Measurements from ENCODE around the gene RGCC.

The RGCC gene

DNA sequence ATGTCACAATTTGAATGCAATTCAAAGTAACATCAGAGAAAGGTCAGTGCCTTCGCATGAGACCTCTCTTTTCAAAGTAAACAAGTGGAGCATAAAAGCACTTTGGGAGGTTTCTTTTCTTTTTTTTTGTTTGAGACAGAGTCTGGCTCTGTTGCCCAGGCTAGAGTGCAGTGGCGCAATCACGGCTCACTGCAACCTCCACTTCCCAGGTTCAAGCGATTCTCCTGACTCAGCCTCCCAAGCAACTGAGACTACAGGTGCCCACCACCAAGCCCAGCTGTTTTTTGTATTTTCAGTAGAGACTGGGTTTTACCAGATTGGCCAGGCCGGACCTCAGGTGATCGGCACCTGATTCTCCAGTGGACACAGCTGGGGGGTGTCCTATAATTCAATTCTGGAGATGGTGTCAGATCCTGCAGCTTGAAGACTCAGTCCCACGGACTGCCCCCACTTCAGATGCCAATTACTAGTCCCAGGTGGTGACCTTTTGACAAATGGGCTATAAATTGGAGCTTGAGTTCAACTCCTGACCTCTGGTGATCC is 57.6 kb downstream of the RGCC start:
- no peak for DNase-seq (ENCODE audit: extremely low read depth in 1 of 2, low read depth in 1 of 2)

DNA sequence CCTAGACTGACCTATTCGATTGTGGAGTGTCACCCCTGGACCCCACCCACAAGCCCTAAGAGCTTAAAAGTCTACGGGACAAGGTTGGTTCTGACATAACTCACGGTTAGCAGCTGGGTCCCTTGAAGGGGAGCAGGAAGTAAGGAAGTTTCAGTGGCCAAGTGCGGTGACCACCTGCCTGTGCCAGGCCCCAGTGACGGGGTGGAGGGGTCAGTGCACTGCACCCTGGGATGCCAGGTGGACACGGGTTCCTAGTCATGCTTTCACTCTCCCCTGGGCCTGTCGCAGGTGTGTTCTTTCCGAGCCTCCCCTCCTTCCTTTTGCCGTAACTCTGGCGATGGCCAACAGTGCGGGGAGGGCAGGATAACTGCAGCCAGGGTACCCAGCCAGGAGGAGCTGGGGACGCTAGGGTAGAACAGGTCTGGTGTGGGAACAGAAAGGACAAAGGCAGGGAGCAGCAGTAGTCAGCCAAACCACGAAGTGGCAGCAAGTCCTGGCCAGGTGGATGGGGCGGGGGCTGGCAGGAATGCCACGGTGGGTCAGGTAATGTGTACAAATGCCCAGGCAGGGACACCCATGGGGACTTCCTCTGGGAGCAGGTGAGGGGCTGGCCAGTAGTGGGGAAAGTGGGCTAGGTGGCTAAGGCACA is 58.3 kb downstream of the RGCC start:
- no peak for DNase-seq (ENCODE audit: extremely low read depth in 1 of 2, low read depth in 1 of 2)

DNA sequence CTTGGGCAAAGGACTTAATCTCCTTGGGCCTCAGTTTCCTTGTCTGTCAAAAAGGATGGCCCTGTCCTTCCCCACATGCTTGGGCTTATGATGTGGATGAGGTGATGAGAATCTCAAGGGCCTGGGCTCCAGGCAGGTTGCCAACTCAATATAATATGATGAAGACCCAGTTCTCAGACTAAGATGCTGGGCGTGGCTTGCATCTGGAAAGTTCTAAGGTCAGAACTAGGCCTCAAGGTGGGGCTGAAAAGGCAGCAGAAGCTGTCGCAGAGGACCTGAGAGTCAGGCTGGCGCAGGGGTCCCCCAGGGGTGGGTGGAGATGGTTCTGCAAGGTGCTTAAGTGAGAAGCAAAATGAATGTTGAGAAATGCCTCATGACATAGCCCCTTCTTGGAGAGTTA is 58.8 kb downstream of the RGCC start:
- no peak for DNase-seq (ENCODE audit: extremely low read depth in 1 of 2, low read depth in 1 of 2)

DNA sequence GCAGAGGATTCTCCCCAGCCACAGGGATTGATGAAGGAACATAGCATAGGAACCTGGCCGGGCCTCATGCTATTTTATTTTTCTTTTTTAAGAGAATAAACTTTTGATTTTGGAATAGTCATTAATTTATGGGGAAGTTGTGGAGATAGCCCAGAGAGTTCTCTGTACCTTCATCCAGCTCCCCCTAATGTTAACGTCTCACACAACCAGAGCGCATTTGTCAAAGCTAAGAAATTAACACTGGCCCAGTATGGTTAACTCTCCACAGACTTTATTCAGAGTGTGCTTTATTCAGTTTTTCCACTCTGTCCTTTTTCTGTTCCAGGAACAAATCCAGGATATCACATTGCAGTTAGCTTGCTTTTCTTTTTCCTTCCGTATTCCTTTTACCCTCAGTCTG is 59.4 kb downstream of the RGCC start:
- DNase-seq (ENCODE audit: extremely low read depth in 1 of 2, low read depth in 1 of 2): no peak

DNA sequence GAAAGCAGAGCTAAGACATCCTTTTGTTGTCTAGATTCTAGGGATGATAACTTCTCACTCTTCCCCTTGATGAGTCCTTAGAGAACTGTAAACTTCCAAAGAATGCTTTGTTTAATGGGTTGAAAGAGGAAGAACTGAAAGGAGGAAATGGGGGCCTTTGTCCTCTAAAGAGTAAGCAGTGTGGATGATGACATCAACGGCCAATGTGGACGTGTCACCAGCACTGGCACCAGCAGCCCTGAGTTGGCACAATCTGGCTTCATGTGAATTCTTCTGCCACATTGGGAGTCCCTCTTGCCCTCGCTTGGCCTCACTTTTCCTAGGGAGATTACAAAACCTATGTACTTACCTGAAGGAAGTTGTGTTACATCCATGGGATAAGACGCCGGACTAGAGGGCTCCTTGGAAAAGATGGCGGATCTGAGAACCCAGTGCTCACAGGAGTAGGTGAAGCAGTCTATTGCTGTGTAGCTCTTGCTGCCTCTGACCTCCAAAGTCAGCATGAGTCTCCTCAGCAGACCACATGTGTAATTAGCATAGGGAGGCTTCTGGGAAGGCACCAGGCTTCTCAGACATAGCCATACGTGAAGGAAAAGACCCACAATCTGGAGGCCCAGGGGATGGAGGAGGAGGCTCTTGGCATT is 62.8 kb downstream of the RGCC start:
- no peak for DNase-seq (ENCODE audit: extremely low read depth in 1 of 2, low read depth in 1 of 2)
